Left lung (tissue), 10 donors: Measurements from ENCODE around the gene MED27. TPM values are rescaled to one million over a fixed set of nuclear protein-coding genes. Genes with fewer than 3 reads are reported as not detected.

Experiments used
- ATAC-seq: fragments of 200-7000 bp; cut with Tn5 transposase; one replicate; pipeline ENCODE4 v1.9.1; 2020; ENCODE audit warnings: moderate library complexity
- DNase-seq, 4 donors: peaks; one replicate each; pipeline ENCODE4 v3.0.0-alpha.2; 2013 to 2020
- H3K27ac ChIP-seq, 2 donors: fragments of 200-600 bp; sonication (generic) in 1 of 2; one replicate each; pipeline versions ENCODE4 v1.5.0 to v1.8.0; 2020 to 2021
- H3K27me3 ChIP-seq, 2 donors: fragments of 200-600 bp; sonication (generic) in 1 of 2; one replicate each; pipeline versions ENCODE4 v1.5.0 to v1.8.0; 2020 to 2021
- H3K36me3 ChIP-seq, 2 donors: fragments of 200-600 bp; sonication (generic) in 1 of 2; one replicate each; pipeline versions ENCODE4 v1.5.0 to v1.8.0; 2020 to 2021
- H3K4me1 ChIP-seq, 2 donors: fragments of 200-600 bp; one replicate each; pipeline ENCODE4 v1.8.0; 2021
- H3K4me3 ChIP-seq, 2 donors: fragments of 200-600 bp; sonication (generic) in 1 of 2; one replicate each; pipeline versions ENCODE4 v1.5.0 to v1.8.0; 2020 to 2021; ENCODE audit warnings: mild to moderate bottlenecking in 1 of 2
- H3K9me3 ChIP-seq, 2 donors: fragments of 200-600 bp; sonication (generic) in 1 of 2; one replicate each; pipeline versions ENCODE4 v1.5.0 to v1.8.0; 2020 to 2021
- CTCF ChIP-seq, 2 donors: fragments of 200-600 bp; sonication (generic) in 1 of 2; IDR thresholded peaks; one replicate each; pipeline versions ENCODE4 v1.5.0 to v1.8.0; 2021; ENCODE audit warnings: antibody characterized with exemption in 2 of 2
- intact Hi-C, 2 donors: fragments of 100-400 bp; cut with DNase I; formaldehyde crosslinking; loops; one replicate each; pipeline versions ENCODE4 v1.11.2 to v1.14.2; 2022
- polyA plus RNA-seq, 6 donors: library from polyadenylated mRNA; unstranded; fragments of 120-200 nt; gene quantifications; one replicate each; pipeline ENCODE4 v1.2.1, GENCODE V29; 2013; ENCODE audit not compliant: insufficient read length in 6 of 6
- total RNA-seq, 2 donors: library from RNA; stranded (reverse); fragmentation: NEBNext Ultra II Directional; extraction: Animal tissue kit (Norgen Biotek cat#: 25700); gene quantifications; one replicate each; pipeline ENCODE4 v1.2.1, GENCODE V29; 2021
- donor health status: DM: no; HTN: yes; CAD: no.
- donor health status: DM: no; HTN: no; CAD: no.

The MED27 gene
- total and polyA plus RNA-seq, 8 donors: 12.5 to 18.6 (median 16.7) TPM

GRCh38 chr9:131937451-131937850 is 142.2 kb downstream of the MED27 start:
- Histone ChIP-seq H3K9me3 (no peaks in the 10 kb centered on the region), H3K27ac (no peak overlapping the region), H3K4me3 (no peak overlapping the region), H3K36me3 (peaks cover 0 to 39% of the 10 kb centered on the region in 2 donors), H3K4me1 (no peaks in the 10 kb centered on the region), H3K27me3 (no peaks in the 10 kb centered on the region)
- no peak for TF ChIP-seq CTCF (IDR thresholded peaks at IDR 0.05)
- intact Hi-C loops: no loop called here
- DNase-seq: no peak
- no peak for ATAC-seq

DNA sequence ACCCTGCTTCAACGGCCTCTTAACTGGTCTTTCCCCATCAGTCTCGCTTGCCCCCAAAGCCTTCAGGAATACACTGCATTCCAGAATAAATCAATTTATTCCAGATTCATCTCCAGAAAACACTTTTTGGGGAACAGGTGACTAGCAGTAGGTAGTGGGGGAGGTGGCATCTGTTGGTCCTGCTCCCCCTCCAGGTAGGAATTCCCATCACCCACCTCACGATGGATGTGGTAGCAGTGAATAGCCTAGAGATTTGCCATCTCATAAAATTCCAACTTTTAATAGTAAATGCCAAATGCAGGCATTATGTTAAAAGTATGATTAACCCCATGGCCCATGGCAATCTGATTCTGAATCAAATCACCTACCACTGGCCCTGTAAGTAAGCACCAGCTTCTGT is 142.7 kb downstream of the MED27 start:
- TF ChIP-seq CTCF (IDR thresholded peaks at IDR 0.05): no peak
- ATAC-seq: no peak
- no peaks in the 10 kb centered on the region for H3K4me1 ChIP-seq
- intact Hi-C loops: no loop called here
- H3K27ac ChIP-seq: no peak overlapping the region
- H3K9me3 ChIP-seq: no peaks in the 10 kb centered on the region
- no peak overlapping the region for H3K4me3 ChIP-seq
- H3K36me3 ChIP-seq: peaks cover 0 to 39% of the 10 kb centered on the region in 2 donors
- no peak for DNase-seq
- H3K27me3 ChIP-seq: no peaks in the 10 kb centered on the region

GRCh38 chr9:131934673-131935072 is 145.0 kb downstream of the MED27 start:
- DNase-seq: no peak
- Histone ChIP-seq H3K36me3 (peaks cover 0 to 39% of the 10 kb centered on the region in 2 donors), H3K4me1 (no peaks in the 10 kb centered on the region), H3K9me3 (no peaks in the 10 kb centered on the region), H3K4me3 (no peak overlapping the region), H3K27ac (no peak overlapping the region), H3K27me3 (no peaks in the 10 kb centered on the region)
- ATAC-seq: no peak
- intact Hi-C loops: no loop called here
- TF ChIP-seq CTCF (IDR thresholded peaks at IDR 0.05): no peak

GRCh38 chr9:131927091-131927490 is 152.6 kb downstream of the MED27 start:
- no peaks in the 10 kb centered on the region for H3K4me1 ChIP-seq
- no peak overlapping the region for H3K27ac ChIP-seq
- intact Hi-C loops: no loop called here
- H3K4me3 ChIP-seq: no peak overlapping the region
- ATAC-seq: no peak
- H3K9me3 ChIP-seq: no peaks in the 10 kb centered on the region
- TF ChIP-seq CTCF (IDR thresholded peaks at IDR 0.05): no peak
- H3K36me3 ChIP-seq: no peaks in the 10 kb centered on the region
- DNase-seq: peak in 1 of 4 donors; percentile 3
- H3K27me3 ChIP-seq: no peaks in the 10 kb centered on the region

DNA sequence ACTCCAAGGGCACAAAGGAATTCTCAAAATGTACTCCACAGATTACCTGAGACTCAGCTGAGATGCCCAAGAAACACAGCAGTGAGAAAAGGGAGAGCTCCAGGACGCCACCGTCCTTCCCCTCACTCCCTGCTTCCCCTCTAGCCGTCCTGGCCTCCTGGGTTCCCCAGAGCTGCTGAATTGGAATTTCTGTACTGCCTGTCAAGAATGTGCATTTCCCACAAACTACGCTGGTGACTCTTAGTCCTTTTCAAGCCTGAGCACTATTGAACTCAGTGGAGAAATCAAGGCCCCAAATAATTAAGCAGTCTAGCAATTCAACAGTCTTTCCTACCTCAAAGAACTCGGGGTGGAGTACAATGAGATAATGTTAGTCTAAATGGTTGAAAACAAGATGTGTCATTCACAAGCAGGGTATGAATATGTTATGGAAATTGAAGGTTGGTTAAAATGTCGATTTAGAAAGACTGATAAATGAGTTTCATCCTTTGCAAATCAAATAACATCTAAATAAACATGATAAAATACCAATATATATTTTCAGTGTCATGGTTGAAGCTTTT is 153.2 kb downstream of the MED27 start:
- H3K4me1 ChIP-seq: no peaks in the 10 kb centered on the region
- ATAC-seq (no peak), DNase-seq (no peak)
- H3K27me3 ChIP-seq: no peaks in the 10 kb centered on the region
- no peak overlapping the region for H3K4me3 ChIP-seq
- no peak for TF ChIP-seq CTCF (IDR thresholded peaks at IDR 0.05)
- H3K9me3 ChIP-seq: no peaks in the 10 kb centered on the region
- H3K27ac ChIP-seq: no peak overlapping the region
- intact Hi-C loops: no loop called here
- no peaks in the 10 kb centered on the region for H3K36me3 ChIP-seq
